Pancreas (tissue), 10 donors: ENCODE data around the gene GPRC5B. TPM values are rescaled to one million over a fixed set of nuclear protein-coding genes. Genes with fewer than 3 reads are reported as not detected.
A peak's percentile ranks its signal among the peaks of the same experiment; 100 is the strongest.

Experiments used
- ATAC-seq, 4 donors: fragments of 200-7000 bp; cut with Tn5 transposase; one replicate each; pipeline versions ENCODE4 v1.8.0 to v1.9.1; 2020; ENCODE audit warnings: mild to moderate bottlenecking in 4 of 4, moderate library complexity in 4 of 4
- DNase-seq, 6 donors: peaks; one replicate each; pipeline ENCODE4 v3.0.0-alpha.2; 2020
- FAIRE-seq: peaks from 2 replicates; lab custom pipeline; 2012; peaks lifted over from hg19 to GRCh38; lab: Jason Lieb, UNC
- H3K27ac ChIP-seq, 4 donors: fragments of 200-600 bp; sonication (generic); 1 replicate in 3 of 4; 2 replicates in 1 of 4; pipeline versions ENCODE4 v1.5.0 to v1.8.0; 2020
- H3K27me3 ChIP-seq, 4 donors: fragments of 200-600 bp; one replicate each; pipeline ENCODE4 v1.8.0; 2021
- H3K36me3 ChIP-seq, 3 donors: fragments of 200-600 bp; sonication (generic) in 1 of 3; one replicate each; pipeline versions ENCODE4 v1.5.0 to v1.8.0; 2020 to 2021
- H3K4me1 ChIP-seq, 3 donors: fragments of 200-600 bp; one replicate each; pipeline ENCODE4 v1.8.0; 2021
- H3K4me3 ChIP-seq, 4 donors: fragments of 200-600 bp; sonication (generic) in 2 of 4; one replicate each; pipeline versions ENCODE4 v1.5.0 to v1.8.0; 2020 to 2021
- H3K9me3 ChIP-seq, 4 donors: fragments of 200-600 bp; one replicate each; pipeline ENCODE4 v1.8.0; 2021
- CTCF ChIP-seq, 4 donors: fragments of 200-600 bp; sonication (generic) in 3 of 4; IDR thresholded peaks; one replicate each; pipeline versions ENCODE4 v1.5.0 to v1.8.0; 2021; ENCODE audit warnings: antibody characterized with exemption in 4 of 4
- WGBS, 2 donors: extraction: QIAGEN DNeasy Blood & Tissue Kit; methylation state at CpG; one replicate each; pipeline ENCODE4 v1.1.7; 2013; 5-methylcytosine and 5-hydroxymethylcytosine counted together
- intact Hi-C, 3 donors: fragments of 100-400 bp; cut with DNase I; formaldehyde crosslinking; loops; one replicate each; pipeline versions ENCODE4 v1.11.1 to v1.14.2; 2022
- polyA plus RNA-seq, 2 donors: library from polyadenylated mRNA; stranded (reverse); fragments of 200-250 nt; gene quantifications; one replicate each; pipeline ENCODE4 v1.2.3, GENCODE V29; 2013
- total RNA-seq, 6 donors: library from RNA; stranded (reverse); fragmentation: NEBNext Ultra II Directional in 4 of 6; extraction: Animal tissue kit (Norgen Biotek cat#: 25700) in 4 of 6; gene quantifications; one replicate each; pipeline versions ENCODE4 v1.2.1 to v1.2.4, GENCODE V29; 2021 to 2023
- donor health status: healthy with polysubstance abuse.
- donor health status: DM: no; HTN: no; CAD: no; lungs with moderate emphysema.
- donor health status: DM: no; HTN: no; CAD: no.
- donor health status: control.
- donor health status: control.
- donor health status: Bipolar disorder and iron deficiency.
- donor health status: DM: yes; HTN: yes; CAD: no.
- donor health status: DM: no; HTN: no; CAD: no.
- donor health status: DM: no; HTN: no; CAD: no.
- donor health status: DM: yes; HTN: yes; CAD: no.

GPRC5B gene
- total and polyA plus RNA-seq, 8 donors = 20.0 to 95.5 (median 27.4) TPM

DNA sequence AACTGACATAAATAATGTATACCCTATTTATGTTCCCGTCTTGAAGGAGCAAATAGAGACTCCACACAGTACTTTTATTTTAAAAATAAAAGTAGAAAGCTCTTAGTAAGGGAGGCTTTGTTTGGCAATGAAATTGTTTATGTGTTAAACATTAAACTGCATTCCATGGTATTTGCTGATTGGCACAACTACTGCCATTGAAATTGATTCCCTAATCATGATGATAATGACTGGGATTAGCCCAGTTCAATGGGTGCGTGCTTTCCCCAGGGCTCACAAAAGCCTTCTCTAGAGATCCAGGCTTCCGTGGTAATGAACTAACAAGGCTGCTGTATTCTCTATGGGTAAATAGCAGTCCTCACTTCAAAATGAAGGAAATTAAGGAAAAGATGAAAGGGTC is 67.5 kb downstream of the GPRC5B start:
- peaks cover 8 to 14% (median 12%) of the 10 kb centered on the region in 3 donors for H3K4me1 ChIP-seq
- H3K27ac ChIP-seq = peak overlapping the region in 2 of 4 donors; percentile 34 to 38
- H3K36me3 ChIP-seq = no peaks in the 10 kb centered on the region
- DNase-seq = no peak
- no peak for FAIRE-seq
- no peaks in the 10 kb centered on the region for H3K27me3 ChIP-seq
- intact Hi-C loops = loop anchor here in 1 of 3 donors (10.0 kb wide), 1 partner anchor 102 kb away; the partner anchor contains the start of genes IQCK and KNOP1
- TF ChIP-seq CTCF (IDR thresholded peaks at IDR 0.05) = no peak
- WGBS, 2 donors = 15 to 21% methylated on average over 3 of the region's 3 CpGs
- no peak overlapping the region for H3K4me3 ChIP-seq
- peak in 3 of 4 donors; percentile 35 to 72 (median 65) for ATAC-seq
- no peaks in the 10 kb centered on the region for H3K9me3 ChIP-seq

- intact Hi-C loops = loop anchor here in 1 of 3 donors (10.0 kb wide), 1 partner anchor 101 kb away; the partner anchor contains the start of genes IQCK and KNOP1
- Histone ChIP-seq H3K27me3 (no peaks in the 10 kb centered on the region), H3K4me3 (no peak overlapping the region), H3K9me3 (no peaks in the 10 kb centered on the region), H3K36me3 (no peaks in the 10 kb centered on the region), H3K27ac (peak overlapping the region in 1 of 4 donors; percentile 21), H3K4me1 (peaks cover 8 to 20% (median 20%) of the 10 kb centered on the region in 3 donors)
- WGBS, 2 donors = 59 to 73% methylated on average over 2 of the region's 2 CpGs
- TF ChIP-seq CTCF (IDR thresholded peaks at IDR 0.05) = no peak
- FAIRE-seq (no peak), ATAC-seq (no peak), DNase-seq (no peak)
Observed at GRCh38 chr16:19815418-19815817, 69.2 kb downstream of the GPRC5B start.

- no peak for TF ChIP-seq CTCF (IDR thresholded peaks at IDR 0.05)
- FAIRE-seq (no peak), DNase-seq (no peak), ATAC-seq (no peak)
- Histone ChIP-seq H3K4me3 (no peak overlapping the region), H3K9me3 (no peaks in the 10 kb centered on the region), H3K27me3 (no peaks in the 10 kb centered on the region), H3K36me3 (no peaks in the 10 kb centered on the region), H3K4me1 (peaks cover 21 to 36% (median 35%) of the 10 kb centered on the region in 3 donors), H3K27ac (no peak overlapping the region)
- intact Hi-C loops = loop anchor here in 1 of 3 donors (10.0 kb wide), 1 partner anchor 98 kb away; the partner anchor contains the start of genes IQCK and KNOP1
Observed at GRCh38 chr16:19812986-19813385, 71.7 kb downstream of the GPRC5B start.

DNA sequence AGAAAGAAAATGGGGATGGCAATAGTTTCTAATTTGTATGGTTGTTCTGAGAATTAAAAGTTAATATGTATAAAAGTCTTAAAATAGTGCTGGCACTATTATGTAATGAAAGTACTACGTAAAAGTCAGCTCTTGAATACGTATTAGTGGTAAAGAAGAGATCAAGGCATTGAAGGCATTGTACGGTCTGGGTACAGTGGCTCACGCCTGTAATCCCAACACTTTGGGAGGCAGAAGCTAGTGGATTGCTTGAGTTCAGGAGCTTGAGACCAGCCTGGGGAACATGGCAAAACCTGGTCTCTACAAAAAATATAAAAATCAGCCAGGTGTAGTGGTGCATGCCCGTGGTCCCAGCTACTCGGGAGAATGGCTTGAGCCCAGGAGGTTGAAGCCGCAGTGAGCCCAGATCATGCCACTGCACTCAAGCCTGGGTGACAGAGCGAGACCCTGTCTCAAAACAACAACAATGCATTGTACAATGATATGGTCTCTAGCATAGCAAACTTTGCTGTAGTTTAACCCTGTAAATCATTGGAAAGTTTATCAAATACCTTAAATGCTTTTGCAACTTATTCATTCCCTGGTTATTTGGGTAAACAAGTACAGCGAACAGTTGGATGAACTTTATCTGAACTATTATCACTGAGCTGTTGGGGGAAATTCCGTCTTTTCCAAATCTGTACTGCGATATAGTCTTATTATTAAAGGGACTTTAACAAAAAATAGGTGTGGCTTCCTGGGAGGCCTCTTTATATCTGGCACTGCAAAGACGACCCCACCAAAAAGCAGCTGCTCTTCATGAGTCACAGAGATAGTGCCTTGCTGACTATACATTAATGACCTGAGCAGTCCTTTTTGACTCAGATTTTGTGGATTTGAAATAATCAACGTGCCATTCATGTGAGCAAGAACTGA is 73.6 kb downstream of the GPRC5B start:
- no peaks in the 10 kb centered on the region for H3K36me3 ChIP-seq
- WGBS, 2 donors = 52 to 54% methylated on average over 13 of the region's 13 CpGs

More for the DNA sequence above, 73.6 kb downstream of the GPRC5B start:
- Histone ChIP-seq H3K4me1 (peaks cover 26 to 35% (median 32%) of the 10 kb centered on the region in 3 donors), H3K27me3 (no peaks in the 10 kb centered on the region), H3K4me3 (no peak overlapping the region), H3K9me3 (no peaks in the 10 kb centered on the region), H3K27ac (peak overlapping the region; percentile 46 to 91 (median 75))
- ATAC-seq = peak in 3 of 4 donors; percentile 11 to 17 (median 16)
- FAIRE-seq = no peak
- DNase-seq = no peak
- intact Hi-C loops = loop anchor here in 1 of 3 donors (10.0 kb wide), 1 partner anchor 96 kb away; the partner anchor contains the start of genes IQCK and KNOP1
- no peak for TF ChIP-seq CTCF (IDR thresholded peaks at IDR 0.05)
